A549 treated with CpdA at 1 μM for 4 hours (cell line): ENCODE results near the gene CADM2. TPM values are rescaled to one million over a fixed set of nuclear protein-coding genes. Genes with fewer than 3 reads are reported as not detected.

Experiments
- total RNA-seq: library from RNA; stranded (reverse); fragments of 200-300 nt; extraction: Qiagen RNA extraction; gene quantifications from 5 replicates; pipeline ENCODE4 v1.2.3, GENCODE V29; 2022; ENCODE audit warnings: low read depth

CADM2 gene
- total RNA-seq: 0.15 to 0.26 TPM (median 0.23 TPM) in 3 of 5 replicates, not detected in the others

DNA sequence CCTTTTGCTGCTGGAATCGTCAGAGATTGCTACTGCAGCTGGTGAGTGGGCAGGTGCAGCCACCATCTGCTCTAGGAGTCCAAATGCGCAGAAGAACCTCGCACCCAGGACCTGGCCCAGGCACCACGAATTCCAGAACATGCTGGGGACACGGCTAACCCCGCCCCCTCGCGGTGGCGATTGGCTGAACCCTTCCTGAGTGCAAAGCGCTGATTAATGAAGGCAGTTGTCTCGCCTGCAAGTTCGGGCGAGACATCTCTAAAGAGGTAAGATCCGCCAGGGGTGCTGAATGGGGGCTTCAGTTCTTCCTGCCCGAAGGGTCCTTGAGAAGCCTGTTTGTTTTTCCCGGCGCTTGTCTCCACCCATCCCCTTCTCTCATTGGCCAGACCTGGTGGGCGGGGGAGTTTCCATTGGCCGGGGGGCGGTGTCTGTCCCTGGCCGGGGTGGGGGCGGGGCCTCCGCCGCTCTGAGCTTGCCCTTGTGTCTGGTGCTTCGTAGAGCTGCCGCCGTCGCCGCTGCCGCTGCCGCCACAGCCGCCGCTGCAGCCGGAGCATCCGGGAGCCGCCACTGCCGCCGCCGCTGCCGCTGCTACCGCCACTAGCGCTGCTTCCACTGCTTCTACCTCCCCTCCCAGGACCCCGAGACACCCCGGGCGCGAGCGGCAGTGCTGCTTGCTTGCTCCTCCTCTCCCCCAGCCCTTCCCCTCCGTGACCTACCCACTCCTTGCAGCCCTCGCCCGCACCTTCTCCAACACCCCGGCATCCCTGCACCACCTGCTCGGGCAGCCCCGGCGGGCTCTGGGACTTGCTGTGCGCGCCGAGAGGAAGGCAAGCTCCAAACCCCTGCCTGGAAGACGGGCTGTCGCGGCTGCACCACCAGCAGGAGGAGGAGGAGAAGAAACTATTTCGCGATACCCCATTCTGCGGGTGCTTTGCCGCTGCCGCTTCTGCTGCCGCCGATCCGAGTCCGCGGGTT lies at the start of gene CADM2:
TSS of gene CADM2 (plus strand) at position 495 of the 975 bp plus-strand sequence.

